ENCODE results near the gene PDPK1. TPM values are rescaled to one million over a fixed set of nuclear protein-coding genes. Genes with fewer than 3 reads are reported as not detected.
A peak's percentile ranks its signal among the peaks of the same experiment; 100 is the strongest.

PDPK1 gene
- total RNA-seq, 4 donors from 2014 or later = 39.6 to 96.9 (median 69.5) TPM

DNA sequence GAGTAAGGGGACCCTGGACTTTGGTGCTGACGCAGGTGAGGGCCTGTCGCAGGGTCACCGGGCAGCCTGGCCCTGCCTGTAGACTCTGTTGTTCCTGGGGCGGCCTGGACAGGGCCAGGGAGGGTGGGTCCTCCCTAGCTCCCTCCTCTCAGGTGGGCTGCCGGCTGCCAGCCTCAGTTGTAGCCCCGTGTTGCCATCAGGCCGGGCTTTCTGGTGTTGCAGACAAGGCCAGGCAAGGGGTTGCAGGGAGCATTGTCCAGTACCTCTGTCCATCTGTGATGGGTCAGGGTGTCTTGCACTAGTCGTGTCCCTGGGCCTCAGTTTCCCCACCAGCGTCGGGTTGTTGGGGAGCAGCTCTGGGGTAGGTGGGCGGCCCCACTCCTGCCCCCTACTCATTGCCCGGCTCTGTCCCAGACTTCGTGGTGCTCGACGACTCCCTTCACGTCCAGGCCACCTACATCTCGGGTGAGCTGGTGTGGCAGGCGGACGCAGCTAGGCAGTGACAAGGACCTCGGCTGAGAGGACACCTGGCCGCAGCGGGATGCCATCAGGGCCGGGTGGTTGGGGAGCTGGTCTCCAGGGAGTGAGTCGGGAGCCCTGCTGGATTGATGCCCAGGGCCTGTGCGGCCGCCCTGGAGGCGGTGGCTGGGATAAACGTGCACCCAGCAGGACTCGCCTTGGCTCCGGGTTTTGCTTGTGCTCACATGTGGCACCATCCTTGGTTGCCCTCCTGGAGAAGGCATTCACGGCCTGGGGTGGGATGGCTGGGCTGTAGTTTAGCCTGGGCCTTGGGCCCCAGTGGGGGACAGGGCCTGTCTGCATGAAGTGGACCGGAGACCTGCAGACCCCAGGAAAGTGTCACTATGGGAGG lies 8.5 kb upstream of the PDPK1 start:
- H3K27ac ChIP-seq = no peak overlapping the region
- TF ChIP-seq EP300 (IDR thresholded peaks at IDR 0.05; ENCODE audit: low read depth) = no peak
- TF ChIP-seq POLR2AphosphoS5 (IDR thresholded peaks at IDR 0.05) = no peak
- TF ChIP-seq, protein P1, sequence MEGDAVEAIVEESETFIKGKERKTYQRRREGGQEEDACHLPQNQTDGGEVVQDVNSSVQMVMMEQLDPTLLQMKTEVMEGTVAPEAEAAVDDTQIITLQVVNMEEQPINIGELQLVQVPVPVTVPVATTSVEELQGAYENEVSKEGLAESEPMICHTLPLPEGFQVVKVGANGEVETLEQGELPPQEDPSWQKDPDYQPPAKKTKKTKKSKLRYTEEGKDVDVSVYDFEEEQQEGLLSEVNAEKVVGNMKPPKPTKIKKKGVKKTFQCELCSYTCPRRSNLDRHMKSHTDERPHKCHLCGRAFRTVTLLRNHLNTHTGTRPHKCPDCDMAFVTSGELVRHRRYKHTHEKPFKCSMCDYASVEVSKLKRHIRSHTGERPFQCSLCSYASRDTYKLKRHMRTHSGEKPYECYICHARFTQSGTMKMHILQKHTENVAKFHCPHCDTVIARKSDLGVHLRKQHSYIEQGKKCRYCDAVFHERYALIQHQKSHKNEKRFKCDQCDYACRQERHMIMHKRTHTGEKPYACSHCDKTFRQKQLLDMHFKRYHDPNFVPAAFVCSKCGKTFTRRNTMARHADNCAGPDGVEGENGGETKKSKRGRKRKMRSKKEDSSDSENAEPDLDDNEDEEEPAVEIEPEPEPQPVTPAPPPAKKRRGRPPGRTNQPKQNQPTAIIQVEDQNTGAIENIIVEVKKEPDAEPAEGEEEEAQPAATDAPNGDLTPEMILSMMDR (IDR thresholded peaks at IDR 0.05) = no peak
- no peak for TF ChIP-seq POLR2A (IDR thresholded peaks at IDR 0.05)
- in situ Hi-C loops (cut with MboI; ENCODE audit: low pct_ligation_motif_present in 1 of 4, low pct_unique_long_range_greater_than_20kb in 1 of 4, low sequenced_read_pairs in 3 of 4) = no loop called here
- no peaks in the 10 kb centered on the region for H3K9me3 ChIP-seq
- 88% methylated on average over 30 of the region's 32 CpGs; no CpG with 5 or more reads in 1 of the 2 donors for WGBS, 2 donors (ENCODE audit: low coverage in 1 of 2)
- no peak overlapping the region for H3K4me3 ChIP-seq
- intact Hi-C loops (cut with DNase I; ENCODE audit: low total_unique reads) = no loop called here
- H3K4me1 ChIP-seq = peaks cover 7 to 24% (median 15%) of the 10 kb centered on the region in 4 donors
- no peak for DNase-seq
- H3K27me3 ChIP-seq = no peaks in the 10 kb centered on the region
- peaks cover 0 to 6% (median 2%) of the 10 kb centered on the region in 4 donors for H3K36me3 ChIP-seq

DNA sequence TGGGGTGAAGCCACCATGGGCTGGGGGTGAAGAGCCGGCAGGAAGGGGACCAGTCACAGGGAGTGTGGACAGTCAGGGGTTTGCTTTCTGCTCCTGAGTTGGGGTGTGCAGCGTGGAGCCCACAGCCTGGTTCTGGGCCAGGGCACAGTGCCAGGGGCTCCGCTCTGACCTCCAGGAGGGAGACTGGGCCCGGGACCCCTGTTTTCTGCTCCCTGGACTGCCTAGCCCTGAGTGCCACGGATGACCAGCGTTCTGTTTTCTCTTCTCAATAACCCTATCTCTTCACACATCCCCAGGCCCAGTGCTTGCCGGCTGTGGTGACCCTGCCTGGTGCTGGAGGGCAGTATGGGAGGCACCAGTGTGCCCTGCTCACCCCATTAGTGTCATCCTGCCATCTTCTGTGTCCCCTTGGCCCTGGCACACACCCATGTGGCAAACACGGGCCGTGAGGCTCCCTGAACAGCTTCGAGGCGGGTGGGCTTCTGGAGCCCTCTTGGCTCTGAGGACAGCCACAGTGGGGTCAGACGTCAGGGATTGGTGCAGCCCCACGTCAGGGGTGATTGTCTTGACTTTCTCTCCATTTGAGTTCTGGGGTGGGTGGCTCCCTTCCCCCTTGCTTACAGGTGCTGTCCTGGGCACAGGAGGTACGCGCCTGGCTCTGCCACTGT lies 7.7 kb upstream of the PDPK1 start:
- in situ Hi-C loops (cut with MboI; ENCODE audit: low pct_ligation_motif_present in 1 of 4, low pct_unique_long_range_greater_than_20kb in 1 of 4, low sequenced_read_pairs in 3 of 4) = no loop called here
- Histone ChIP-seq H3K27ac (no peak overlapping the region), H3K27me3 (no peaks in the 10 kb centered on the region), H3K36me3 (peaks cover 0 to 6% (median 2%) of the 10 kb centered on the region in 4 donors), H3K4me3 (no peak overlapping the region), H3K4me1 (peaks cover 0 to 18% (median 12%) of the 10 kb centered on the region in 4 donors), H3K9me3 (no peaks in the 10 kb centered on the region)
- intact Hi-C loops (cut with DNase I; ENCODE audit: low total_unique reads) = no loop called here
- WGBS, 2 donors (ENCODE audit: low coverage in 1 of 2) = 87% methylated on average over 15 of the region's 15 CpGs; no CpG with 5 or more reads in 1 of the 2 donors
- no peak for DNase-seq
- TF ChIP-seq, protein P1 (IDR thresholded peaks at IDR 0.05) = no peak
- TF ChIP-seq EP300 (IDR thresholded peaks at IDR 0.05; ENCODE audit: low read depth) (no peak), POLR2A (IDR thresholded peaks at IDR 0.05) (no peak), POLR2AphosphoS5 (IDR thresholded peaks at IDR 0.05) (no peak)

DNA sequence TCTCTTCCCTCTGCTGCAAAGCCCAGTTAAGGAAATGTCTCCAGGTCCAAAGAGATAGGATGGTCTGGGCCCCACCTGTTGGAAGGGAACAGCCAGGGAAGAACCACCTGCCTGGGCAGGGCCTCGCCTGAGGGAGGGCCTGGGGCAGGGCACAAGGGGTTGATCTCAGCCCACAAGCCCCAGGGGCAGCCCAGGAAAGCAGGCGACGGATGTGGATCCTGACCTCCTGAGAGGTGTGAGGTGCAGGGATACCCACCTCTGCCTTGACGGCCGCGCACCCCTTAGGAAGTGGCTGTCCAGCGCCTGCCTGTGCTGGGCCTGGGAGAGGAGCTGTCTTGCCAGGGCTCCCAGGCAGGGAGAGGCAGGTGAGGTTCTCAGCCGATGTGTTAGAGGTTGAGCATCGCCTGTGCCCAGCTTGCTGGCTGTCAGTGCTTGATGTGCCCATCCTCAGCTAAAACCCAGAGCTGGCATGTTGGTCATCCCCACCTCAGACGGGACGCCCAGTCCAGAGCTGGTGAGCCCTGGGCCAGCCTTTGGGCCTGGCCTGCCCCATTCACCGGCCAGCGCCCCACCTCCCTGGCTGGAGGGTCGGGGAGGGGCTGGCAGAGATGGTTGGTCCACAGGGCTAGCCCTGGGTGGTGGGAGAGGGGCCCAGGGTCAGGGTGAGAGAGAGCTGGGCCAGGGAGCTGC lies 7.0 kb upstream of the PDPK1 start:
- no peak overlapping the region for H3K4me3 ChIP-seq
- WGBS, 2 donors (ENCODE audit: low coverage in 1 of 2) = 88% methylated on average over 13 of the region's 14 CpGs; no CpG with 5 or more reads in 1 of the 2 donors
- H3K27ac ChIP-seq = peak overlapping the region; percentile 96 to 98 (median 97)
- H3K27me3 ChIP-seq = no peaks in the 10 kb centered on the region
- in situ Hi-C loops (cut with MboI; ENCODE audit: low pct_ligation_motif_present in 1 of 4, low pct_unique_long_range_greater_than_20kb in 1 of 4, low sequenced_read_pairs in 3 of 4) = no loop called here
- peaks cover 0 to 6% (median 2%) of the 10 kb centered on the region in 4 donors for H3K36me3 ChIP-seq
- intact Hi-C loops (cut with DNase I; ENCODE audit: low total_unique reads) = no loop called here
- no peak for DNase-seq
- peaks cover 0 to 18% (median 12%) of the 10 kb centered on the region in 4 donors for H3K4me1 ChIP-seq
- no peaks in the 10 kb centered on the region for H3K9me3 ChIP-seq
- TF ChIP-seq, protein P1 (IDR thresholded peaks at IDR 0.05) = no peak
- no peak for TF ChIP-seq POLR2AphosphoS5 (IDR thresholded peaks at IDR 0.05)
- TF ChIP-seq POLR2A (IDR thresholded peaks at IDR 0.05) = no peak
- TF ChIP-seq EP300 (IDR thresholded peaks at IDR 0.05; ENCODE audit: low read depth) = no peak

DNA sequence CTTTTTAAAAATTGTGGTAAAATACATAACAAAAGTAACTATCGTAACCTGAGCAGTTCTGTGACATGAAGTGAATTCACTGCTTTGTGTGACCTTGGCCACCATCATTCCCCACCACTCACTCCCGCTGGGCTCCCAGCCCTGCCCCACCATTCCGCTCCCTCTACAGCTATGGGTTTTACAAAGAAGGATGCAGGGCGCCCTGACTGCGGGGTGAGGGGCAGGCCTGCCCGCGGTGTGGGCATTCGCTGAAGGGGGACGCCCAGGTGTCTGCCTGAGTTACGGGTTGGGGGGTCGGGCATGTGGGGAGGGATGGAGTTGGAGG lies 6.5 kb upstream of the PDPK1 start, which contains the start of gene CEMP1:
Gene CEMP1, minus strand, starts transcription at position 38 of the 325 bp plus-strand sequence. CDS start 335 bp downstream, outside the sequence.
- 21% methylated on average over 11 of the region's 11 CpGs; no CpG with 5 or more reads in 1 of the 2 donors for WGBS, 2 donors (ENCODE audit: low coverage in 1 of 2)
- TF ChIP-seq POLR2A (IDR thresholded peaks at IDR 0.05) (no peak), EP300 (IDR thresholded peaks at IDR 0.05; ENCODE audit: low read depth) (no peak), POLR2AphosphoS5 (IDR thresholded peaks at IDR 0.05) (no peak)
- H3K9me3 ChIP-seq = no peaks in the 10 kb centered on the region
- no peaks in the 10 kb centered on the region for H3K27me3 ChIP-seq
- H3K27ac ChIP-seq = peak within 1 kb of the TSS; percentile 96 to 98 (median 97)
- H3K4me1 ChIP-seq = peaks cover 5 to 21% (median 14%) of the 10 kb centered on the region in 4 donors
- DNase-seq = no peak
- H3K36me3 ChIP-seq = peaks cover 0 to 6% (median 2%) of the 10 kb centered on the region in 4 donors
- peak within 1 kb of the TSS; percentile 41 to 63 (median 58) for H3K4me3 ChIP-seq
- intact Hi-C loops (cut with DNase I; ENCODE audit: low total_unique reads) (no loop called here), in situ Hi-C loops (cut with MboI; ENCODE audit: low pct_ligation_motif_present in 1 of 4, low pct_unique_long_range_greater_than_20kb in 1 of 4, low sequenced_read_pairs in 3 of 4) (no loop called here)
